Measurements from ENCODE around the gene LRRFIP1.

The LRRFIP1 gene

DNA sequence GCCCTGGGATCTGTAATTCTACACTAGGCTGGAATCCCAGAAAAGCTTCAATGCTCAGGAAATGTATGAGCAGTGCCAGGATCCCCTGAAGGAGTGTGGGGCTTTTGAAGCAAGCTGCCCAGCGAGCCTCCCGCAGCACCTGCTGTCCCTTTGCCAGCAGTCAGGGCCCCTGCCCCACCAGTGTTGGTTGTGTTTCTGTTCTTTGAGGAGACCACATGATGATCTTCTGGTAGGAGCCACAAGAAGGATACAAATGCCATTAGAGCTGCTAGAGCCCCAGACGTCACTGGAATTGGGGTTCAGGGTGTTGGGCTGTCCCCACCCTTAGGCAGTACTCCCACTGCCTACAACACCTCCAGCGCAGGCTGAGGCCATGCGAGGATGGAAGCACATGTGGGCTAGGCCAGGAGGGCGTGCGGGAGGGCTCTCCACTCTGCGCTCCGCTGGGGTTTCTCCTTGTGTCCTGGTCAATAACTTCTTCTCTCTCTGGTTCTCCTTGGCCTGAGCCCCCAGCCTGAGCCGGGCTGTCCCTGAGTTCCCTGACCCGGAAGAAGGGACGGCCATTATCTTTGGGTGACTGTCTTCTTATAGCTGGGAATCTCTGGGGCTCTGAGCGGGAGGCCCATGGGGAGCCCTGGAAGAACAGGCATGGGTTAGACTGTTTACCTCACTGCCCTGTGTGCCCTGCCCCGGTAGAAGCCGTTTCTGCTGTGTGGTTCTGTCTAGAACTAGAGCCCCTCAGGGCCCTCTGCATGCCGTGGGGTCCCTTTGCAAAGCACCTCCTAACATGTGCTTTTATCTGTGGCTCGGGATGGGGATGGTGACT, 73.9 kb downstream of the LRRFIP1 start:
- in situ Hi-C loops (cut with MboI; ENCODE audit: low sequenced_read_pairs): no loop called here

DNA sequence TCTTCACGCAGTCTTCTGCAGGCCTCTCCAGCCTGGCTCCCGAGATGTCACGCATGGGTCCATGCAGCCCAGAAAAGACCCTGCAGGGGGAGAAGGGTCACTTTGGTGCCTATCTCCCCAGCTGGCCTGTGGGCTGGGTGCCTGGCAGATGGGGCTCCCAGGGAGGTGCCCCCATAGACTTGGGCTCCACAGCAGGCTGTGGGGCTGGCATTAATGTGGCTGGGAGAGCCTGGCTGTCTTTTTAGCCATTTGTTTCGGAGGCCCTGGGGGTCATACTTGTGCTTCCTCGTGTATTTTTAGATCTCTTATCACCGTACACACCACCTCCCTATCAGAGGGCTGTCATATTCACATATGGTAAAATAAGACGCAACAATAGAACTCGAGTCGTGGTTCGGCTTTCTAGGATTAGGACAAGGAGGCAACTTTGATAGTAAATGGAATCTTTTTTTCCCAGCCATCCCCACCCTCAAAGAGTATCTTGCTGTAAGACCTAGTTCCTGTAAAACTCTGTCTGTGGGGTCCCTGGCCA, 74.5 kb downstream of the LRRFIP1 start:
- in situ Hi-C loops (cut with MboI; ENCODE audit: low sequenced_read_pairs): no loop called here

DNA sequence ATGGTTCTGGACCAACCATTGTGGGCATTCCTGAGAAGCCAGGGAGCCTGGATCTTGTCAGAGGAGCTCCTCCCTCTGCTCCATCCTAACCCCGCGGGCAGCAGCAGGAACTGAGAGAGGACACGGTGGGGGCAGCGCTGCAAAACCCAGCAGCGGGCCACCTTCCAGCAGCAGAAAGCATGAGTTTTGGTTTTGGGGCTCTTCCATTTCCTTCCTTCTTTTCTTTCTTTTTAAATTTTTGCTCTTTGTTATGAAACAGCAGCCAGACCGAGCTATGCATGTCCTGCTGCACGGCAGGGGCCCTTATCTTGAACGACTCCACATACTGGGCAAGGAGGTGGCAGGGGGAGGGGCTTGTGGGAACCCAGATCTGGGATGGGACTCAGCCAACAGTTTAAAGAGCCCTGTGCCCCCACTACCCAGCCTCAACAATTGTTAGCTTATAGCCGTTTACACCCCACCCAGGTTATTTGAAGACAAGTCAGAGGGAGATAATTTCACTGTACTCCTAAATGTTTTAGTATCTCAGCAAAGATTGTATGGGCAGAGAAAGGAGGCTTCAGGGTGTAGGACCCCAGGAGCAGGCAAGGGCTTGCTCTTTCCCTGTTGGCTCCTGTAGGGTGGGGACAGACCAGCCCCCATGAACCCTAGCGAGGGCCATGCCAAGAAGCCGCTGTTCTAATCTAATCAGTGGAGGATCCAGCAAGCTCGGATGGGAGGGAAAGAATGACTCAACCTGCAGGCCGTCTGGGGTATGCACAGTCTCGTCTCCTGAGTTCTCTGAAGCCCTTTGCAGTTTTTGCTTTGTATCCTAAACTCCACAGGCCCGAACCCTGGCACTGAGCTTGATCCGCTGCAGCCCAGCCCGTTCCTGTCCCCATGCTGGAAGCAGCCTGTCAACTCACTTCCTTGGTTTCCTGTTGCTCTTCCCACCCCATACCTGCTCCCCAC, 75.3 kb downstream of the LRRFIP1 start:
- in situ Hi-C loops (cut with MboI; ENCODE audit: low sequenced_read_pairs): no loop called here

DNA sequence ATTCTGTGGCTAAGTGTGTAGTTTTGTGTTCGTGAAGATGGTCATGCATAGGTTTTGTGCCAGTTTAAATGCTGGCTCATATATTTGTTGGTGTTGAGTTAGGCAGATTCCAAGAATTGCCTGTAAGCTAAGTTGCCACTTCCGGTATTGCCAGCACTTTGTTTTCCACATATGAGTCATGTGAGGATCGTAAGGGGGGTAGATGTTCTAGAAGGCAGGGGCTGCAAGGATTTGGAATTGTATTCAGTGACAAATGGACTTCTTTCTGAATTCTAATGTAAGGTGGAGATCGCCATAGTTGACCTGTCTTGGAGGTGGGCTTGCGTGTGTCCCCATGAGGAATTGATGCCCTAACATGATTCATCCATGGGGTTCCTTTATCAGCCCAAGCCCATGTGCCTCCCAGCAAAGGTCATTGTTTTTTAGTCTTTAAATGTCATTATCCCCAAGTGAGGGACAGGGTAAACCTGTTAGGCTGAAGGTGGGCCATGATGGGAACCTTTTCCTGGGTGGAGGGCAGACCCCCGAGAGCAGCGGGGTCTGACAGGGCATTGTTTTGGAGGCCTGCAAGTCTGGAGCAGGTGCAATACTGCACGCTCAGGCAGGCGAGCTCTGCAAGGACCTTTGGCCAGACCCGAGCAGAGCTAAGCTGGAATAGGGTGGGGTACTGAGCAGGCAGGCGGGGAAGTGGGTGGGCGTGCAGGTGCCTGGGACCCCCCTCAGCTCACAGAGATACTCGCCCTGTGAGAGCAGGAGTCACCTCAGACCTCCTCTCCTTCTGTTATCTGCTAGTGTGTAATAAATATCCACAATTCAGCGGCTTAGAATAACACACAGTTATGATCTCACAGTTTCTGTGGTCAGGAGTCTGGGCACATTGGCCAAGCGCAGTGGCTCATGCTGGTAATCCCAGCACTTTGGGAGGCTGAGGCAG, 77.4 kb downstream of the LRRFIP1 start:
- in situ Hi-C loops (cut with MboI; ENCODE audit: low sequenced_read_pairs): no loop called here

DNA sequence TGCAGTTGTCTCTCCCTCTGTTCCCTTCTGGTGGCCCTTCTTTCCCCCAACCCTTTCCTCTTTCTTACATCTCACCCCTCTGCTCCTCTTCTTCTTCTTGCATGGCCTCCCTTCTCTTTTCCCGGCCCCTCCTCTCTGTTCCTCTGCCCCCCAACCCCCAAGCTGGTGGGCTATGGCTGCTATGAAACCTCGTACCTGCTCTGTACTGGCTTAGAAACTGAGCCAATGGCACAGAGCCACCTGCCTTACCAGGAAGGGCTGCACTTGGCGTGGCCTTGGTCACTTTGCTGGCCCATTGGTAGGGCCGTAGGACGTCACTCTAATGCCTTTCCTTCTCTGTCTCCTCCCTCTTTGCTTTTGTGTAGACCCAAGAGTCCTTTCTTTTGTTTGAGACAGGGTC, 78.9 kb downstream of the LRRFIP1 start:
- in situ Hi-C loops (cut with MboI; ENCODE audit: low sequenced_read_pairs): no loop called here

DNA sequence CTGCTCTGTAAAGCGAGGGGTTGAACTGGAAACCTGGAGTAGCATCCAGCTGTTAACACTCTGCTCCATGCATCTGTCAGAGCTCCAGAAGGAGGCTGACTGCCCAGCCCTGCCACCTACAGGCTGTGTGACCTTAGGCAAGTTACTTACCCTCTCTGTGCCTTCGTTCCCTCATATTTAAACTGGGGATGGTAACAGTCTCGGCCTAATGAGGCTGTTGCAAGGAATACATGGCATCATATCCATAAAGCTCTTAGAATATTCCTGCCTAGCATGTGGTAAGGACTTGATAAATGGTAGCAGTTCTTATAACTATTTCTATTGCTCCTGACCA, 80.6 kb downstream of the LRRFIP1 start:
- in situ Hi-C loops (cut with MboI; ENCODE audit: low sequenced_read_pairs): no loop called here

DNA sequence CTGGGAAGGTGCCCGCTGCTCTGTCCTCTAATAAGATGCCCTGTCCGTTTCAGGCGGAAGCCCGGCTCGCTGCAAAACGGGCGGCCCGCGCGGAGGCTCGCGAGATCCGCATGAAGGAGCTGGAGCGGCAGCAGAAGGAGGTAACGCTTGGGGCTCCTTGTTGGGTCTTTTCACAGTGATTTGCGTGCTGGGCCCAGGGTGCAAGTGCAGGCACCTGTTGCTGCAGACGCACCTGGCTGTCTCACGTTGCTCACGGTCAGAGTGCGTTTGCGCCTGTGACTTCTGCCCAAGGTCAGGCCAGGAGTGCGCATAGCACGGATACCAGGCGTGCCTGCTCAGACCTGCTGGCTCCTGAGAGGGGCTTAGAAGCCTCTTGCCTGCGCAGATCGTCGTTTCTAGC, 81.1 kb downstream of the LRRFIP1 start:
- in situ Hi-C loops (cut with MboI; ENCODE audit: low sequenced_read_pairs): no loop called here

DNA sequence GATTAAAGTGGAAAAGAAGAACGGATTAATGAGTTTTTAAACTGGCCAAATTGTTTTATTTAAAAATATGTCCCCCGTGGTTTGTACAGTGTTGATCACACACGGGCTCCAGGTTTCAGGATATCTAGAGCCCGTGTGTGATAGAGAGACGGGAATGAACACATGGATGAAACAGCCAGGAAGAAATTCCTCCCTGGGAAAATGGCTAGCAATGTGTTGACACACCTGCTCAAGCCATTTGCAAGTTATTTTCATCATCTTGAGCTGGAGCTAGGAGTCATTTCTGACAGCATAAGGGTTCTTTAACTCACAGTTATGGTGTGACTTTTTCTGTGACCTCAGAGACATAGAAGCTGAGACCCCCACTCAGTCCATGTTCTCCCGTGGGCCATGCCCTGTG, 81.6 kb downstream of the LRRFIP1 start:
- in situ Hi-C loops (cut with MboI; ENCODE audit: low sequenced_read_pairs): no loop called here

DNA sequence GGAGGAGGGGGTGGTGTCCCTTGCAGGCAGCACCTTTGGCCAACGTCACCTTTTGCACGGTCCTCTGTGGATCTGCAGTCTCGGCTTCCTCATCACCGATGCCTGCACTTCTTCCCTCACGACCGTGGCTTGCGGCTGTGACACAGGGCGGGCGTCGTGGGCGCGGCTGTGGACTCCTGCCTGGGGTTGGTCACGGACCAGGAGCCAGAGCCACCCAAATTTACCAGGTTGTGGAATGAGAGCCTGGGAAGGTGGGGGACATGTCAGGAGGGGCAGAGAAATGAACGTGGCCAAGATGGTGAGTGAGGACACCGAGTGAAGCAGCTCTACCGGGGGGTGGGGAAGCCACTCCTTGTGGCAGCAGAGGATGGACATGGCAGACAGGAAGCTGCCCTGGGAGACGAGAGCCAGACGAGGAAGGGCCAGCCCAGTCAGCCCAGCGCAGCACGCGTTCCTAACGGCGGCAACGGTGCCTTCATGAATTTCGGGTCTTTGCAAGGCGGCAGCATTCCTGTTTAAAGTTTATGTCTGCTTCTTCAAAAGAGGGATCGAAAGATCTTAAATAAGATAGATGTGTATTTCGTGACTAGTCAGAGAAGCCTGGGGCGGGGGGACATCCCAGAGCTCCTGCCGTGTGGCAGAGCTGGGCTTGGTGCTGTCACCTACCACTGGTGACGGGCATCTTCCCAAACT, 84.2 kb downstream of the LRRFIP1 start:
- in situ Hi-C loops (cut with MboI; ENCODE audit: low sequenced_read_pairs): no loop called here

DNA sequence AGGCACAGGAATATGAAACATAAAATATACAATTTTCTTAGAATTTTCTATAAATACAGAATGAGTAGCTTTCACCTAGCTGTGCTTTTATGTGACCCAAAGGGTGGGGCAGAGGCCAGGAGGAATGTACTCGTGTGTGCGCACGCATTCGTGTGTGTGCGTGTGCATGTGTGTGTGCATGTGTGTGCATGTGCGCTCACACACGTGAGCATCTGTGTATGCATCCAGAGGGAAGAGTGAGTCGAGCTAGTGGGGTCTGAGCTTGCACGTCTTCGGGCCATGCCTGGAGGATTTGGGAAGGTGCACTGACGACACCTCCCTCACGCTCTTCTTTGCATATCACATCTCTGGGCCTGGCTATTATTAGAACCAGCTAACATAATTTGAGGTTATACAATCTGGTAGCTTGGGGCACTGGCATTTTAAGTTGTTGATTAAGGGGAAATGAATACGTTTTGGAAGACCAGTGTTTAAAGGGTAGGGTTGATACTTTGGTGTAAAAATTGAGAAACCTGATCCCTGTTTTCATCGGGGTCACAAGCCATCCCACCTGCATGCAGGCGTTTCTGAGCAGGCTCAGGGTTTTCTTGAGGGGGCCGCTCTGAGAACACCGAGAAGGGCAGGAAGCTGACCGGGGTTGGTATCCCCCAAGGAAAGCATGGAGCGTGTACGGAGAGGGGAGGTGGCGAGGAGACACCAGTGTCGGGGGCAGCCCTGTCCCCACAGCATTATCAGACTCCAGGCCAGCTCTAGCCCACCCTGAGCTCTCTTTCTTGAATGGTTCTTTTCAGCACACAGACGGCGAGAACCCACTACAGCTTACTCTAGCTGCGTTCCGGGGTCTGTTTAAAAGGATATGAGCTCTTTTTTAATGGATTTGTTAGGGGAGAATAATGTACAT, 85.3 kb downstream of the LRRFIP1 start:
- in situ Hi-C loops (cut with MboI; ENCODE audit: low sequenced_read_pairs): no loop called here

DNA sequence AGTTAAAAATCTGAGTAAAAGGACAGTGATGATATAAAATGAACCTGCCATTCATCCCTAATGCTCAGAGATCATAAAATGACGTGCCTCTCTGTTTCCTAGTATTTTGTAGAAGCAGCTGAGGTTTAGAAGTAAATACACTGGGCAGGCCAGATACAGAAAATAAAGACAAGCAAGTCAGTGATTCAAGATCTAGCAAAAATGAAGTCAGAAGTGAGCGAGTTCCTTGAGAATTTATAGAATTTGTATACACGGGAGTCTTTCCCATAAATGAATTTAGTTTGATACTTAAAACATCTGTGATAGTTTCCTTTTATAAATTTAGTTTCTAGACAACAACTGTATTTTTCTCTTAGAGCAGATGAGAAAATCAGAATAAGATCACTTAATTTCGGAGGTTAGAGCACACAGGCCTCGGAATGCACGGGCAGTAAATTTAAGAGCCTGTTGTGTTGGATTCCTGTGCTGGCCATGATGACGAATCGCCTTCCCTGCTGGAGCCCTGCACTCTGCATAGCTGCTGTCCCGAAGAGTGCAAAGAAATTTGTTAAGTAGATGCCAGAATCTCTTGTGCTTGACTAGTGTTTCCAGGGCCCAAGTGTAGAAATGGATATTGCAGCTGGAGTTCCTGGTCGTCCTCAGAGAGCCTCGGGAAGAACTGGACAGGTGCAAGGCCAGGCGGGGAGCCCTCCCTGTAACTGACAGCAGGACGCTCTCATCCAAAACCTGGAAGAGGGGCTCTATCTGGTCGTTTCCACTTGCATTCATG, 87.5 kb downstream of the LRRFIP1 start:
- in situ Hi-C loops (cut with MboI; ENCODE audit: low sequenced_read_pairs): no loop called here

DNA sequence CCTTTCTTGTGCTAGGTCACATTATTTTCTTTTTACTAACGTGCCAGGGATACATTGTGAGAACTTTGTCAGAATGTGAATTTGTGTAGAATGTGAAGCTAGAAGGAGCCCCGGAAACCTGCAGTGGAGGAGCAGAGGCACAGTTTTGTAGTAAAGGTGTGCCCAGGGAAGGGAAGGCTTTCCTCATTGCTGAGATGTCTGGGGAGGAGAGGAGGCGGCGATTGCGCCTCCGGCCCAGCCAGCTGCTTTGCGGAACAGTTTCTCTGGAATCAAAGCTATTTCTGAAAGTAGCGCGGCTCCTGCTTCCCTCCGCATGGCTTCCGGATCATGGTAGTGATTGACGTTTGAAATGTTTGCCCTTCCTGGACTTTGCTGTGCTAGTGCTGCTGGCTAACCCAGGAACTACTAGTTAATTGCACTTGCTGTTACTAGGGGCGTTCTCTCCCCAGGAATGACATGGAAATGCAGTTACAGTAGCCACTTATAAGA, 88.1 kb downstream of the LRRFIP1 start:
- in situ Hi-C loops (cut with MboI; ENCODE audit: low sequenced_read_pairs): no loop called here

DNA sequence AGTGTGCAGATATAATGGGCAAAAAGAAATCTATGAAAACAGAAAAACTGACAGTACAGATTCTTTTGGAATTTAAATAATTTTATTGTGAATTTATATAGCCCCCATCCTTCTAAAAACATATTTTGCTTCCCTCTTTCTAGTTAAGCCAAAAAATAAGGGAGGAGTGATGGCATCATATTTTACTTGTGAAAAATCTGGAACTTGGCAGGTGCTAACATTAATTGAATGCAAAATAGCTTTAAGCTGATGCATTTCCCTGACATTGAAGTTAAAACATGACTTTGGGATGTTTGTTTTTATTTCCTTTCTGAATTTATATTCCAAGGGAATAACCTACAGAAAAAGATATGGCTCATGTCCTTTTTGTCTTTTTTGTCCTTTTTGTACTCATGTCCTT, 88.6 kb downstream of the LRRFIP1 start:
- in situ Hi-C loops (cut with MboI; ENCODE audit: low sequenced_read_pairs): no loop called here

DNA sequence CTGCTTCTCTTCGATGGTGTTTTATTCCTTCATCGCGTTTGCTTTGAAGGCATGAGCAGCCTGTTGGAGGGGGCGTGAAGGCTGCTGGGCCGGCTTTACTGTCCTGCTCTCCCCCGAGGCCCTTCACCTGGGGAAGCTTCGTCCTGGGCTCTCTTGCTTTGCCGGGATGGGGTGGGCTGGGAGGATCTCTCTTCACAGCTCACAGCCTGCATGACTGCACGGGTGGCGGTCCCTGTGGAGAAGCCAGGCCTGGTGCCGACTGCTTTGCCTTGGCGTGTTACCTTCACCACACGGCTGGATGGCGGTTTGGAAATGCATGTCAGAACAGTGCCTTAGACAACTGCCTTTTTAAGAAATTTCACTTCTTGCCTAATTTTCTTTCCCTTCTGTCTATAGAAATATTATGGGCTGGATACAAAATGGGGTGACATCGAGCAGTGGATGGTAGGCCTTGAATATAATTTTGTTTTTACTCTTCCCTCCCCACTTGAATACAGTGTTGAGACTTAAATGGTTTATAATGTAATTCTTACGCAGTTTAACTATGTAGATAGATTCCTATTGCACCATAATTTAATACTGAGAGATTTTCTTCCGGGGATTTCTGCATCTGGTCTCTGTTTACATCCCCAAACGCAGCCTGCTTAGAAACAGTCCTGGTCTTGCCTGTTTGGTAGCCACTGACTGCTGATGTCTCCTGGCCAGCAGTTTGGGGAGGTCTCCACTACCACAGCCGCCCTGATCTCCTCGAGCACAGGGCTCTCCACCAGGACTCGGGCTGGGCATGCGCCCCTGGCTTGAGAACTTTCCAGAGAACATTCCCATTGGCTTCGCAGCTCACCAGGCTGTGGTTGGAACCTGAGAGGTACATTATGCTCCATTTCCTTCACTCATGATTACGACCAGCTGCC, 90.2 kb downstream of the LRRFIP1 start:
- in situ Hi-C loops (cut with MboI; ENCODE audit: low sequenced_read_pairs): no loop called here

DNA sequence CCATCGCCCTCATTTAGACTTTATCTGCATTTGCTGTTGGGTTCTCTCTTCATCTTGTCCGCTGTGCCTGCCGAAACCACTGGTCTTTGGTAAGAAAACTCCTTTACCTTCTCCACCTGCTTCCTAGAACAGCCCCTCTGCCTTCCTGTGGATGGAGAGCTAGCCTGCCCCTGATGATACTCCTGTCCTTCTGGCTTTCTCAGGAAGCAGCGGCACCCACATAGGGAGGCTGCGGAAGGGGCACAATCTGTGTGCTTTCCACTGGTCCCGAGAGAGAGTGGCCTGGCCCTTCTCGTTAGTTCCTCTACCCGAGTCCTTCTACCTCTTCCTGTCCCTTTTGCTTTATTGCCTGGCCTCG, 90.9 kb downstream of the LRRFIP1 start:
- in situ Hi-C loops (cut with MboI; ENCODE audit: low sequenced_read_pairs): no loop called here

DNA sequence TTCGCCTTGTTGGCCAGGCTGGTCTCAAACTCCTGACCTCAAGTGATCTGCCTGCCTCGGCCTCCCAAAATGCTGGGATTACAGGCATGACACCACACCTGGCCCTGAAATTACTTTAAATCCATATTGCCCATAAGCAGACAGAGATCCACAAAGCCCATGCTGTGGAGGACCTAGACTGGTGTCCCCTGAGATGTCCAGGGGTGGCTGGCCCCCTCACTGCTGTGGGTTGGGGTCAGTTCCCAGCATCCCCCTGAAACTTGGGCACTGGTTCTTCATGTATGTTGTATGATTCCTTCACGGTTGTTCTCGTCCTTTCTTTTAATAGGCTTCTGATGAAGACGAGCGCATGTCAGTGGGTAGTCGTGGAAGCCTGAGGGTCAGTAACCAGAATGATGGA, 93.1 kb downstream of the LRRFIP1 start:
- in situ Hi-C loops (cut with MboI; ENCODE audit: low sequenced_read_pairs): no loop called here

DNA sequence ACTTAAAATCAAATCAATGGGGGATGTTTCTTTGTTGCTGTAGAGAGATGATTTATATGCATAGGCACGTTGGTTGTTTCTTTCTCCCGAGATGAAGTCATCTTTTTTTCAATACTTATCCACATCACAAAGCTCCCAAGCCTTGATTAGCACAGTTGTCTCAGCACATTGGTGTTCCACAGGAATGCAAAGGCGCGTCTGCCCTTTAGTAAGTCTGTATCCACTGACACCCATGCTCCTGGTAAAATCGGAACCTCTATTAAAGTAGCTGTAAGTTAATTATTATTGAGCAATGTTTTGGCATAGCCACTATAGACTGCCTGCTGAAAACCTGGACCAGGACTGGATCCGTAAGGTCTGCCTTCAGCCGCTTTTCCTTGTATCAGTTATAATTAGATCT, 93.6 kb downstream of the LRRFIP1 start:
- in situ Hi-C loops (cut with MboI; ENCODE audit: low sequenced_read_pairs): no loop called here
